Ishikawa (cell line): ENCODE results near the gene SNORC.

Source experiments
- CEBPB ChIP-seq: IDR thresholded peaks from 2 replicates; pipeline ENCODE4 v1.6.1; 2012
- CREB1 ChIP-seq: IDR thresholded peaks from 2 replicates; pipeline ENCODE4 v1.6.1; 2012; ENCODE audit warnings: low read depth
- EGR1 ChIP-seq: IDR thresholded peaks from 2 replicates; pipeline ENCODE4 v1.6.1; 2012
- EP300 ChIP-seq: IDR thresholded peaks from 2 replicates; pipeline ENCODE4 v1.6.1; 2012; ENCODE audit warnings: borderline replicate concordance
- FOXM1 ChIP-seq: IDR thresholded peaks from 2 replicates; pipeline ENCODE4 v1.6.1; 2012; ENCODE audit warnings: low read depth, borderline replicate concordance
- MAX ChIP-seq: IDR thresholded peaks from 2 replicates; pipeline ENCODE4 v1.6.1; 2012
- NFIC ChIP-seq: IDR thresholded peaks from 2 replicates; pipeline ENCODE4 v1.6.1; 2012
- RAD21 ChIP-seq: IDR thresholded peaks from 2 replicates; pipeline ENCODE4 v1.6.1; 2012; ENCODE audit warnings: low read depth
- REST ChIP-seq: IDR thresholded peaks from 2 replicates; pipeline ENCODE4 v1.6.1; 2012; ENCODE audit warnings: low read depth, mild to moderate bottlenecking
- TAF1 ChIP-seq: IDR thresholded peaks from 2 replicates; pipeline ENCODE4 v1.6.1; 2012; ENCODE audit warnings: low read depth, mild to moderate bottlenecking
- TCF12 ChIP-seq: IDR thresholded peaks from 2 replicates; pipeline ENCODE4 v1.6.1; 2012; ENCODE audit warnings: low read depth
- TEAD4 ChIP-seq: IDR thresholded peaks from 2 replicates; pipeline ENCODE4 v1.6.1; 2012
- USF1 ChIP-seq: IDR thresholded peaks from 2 replicates; pipeline ENCODE4 v1.6.1; 2012
- YY1 ChIP-seq: IDR thresholded peaks from 2 replicates; pipeline ENCODE4 v1.6.1; 2012; ENCODE audit warnings: low read depth
- ZBTB7A ChIP-seq: IDR thresholded peaks from 2 replicates; pipeline ENCODE4 v1.6.1; 2012; ENCODE audit warnings: low read depth

SNORC gene

GRCh38 chr2:232920760-232921159, 50.7 kb downstream of the SNORC start:
- TF ChIP-seq TAF1: no peak
- TF ChIP-seq YY1: no peak
- TF ChIP-seq TCF12: no peak
- no peak for TF ChIP-seq CREB1
- TF ChIP-seq MAX: no peak
- no peak for TF ChIP-seq REST
- no peak for TF ChIP-seq TEAD4
- TF ChIP-seq USF1: no peak
- no peak for TF ChIP-seq NFIC
- TF ChIP-seq ZBTB7A: no peak
- no peak for TF ChIP-seq RAD21
- TF ChIP-seq CEBPB: no peak
- no peak for TF ChIP-seq FOXM1
- no peak for TF ChIP-seq EGR1
- no peak for TF ChIP-seq EP300

- TF ChIP-seq NFIC (no peak), TAF1 (no peak), EGR1 (no peak), EP300 (no peak)
Observed at GRCh38 chr2:232924433-232924832, 54.4 kb downstream of the SNORC start.

GRCh38 chr2:232925153-232925820, 55.2 kb downstream of the SNORC start:
- TF ChIP-seq TCF12 (no peak), CEBPB (no peak), TAF1 (no peak), TEAD4 (no peak), EGR1 (no peak), REST (no peak)

GRCh38 chr2:232925821-232926156, 55.7 kb downstream of the SNORC start:
- TF ChIP-seq TAF1: no peak
- no peak for TF ChIP-seq TCF12
- no peak for TF ChIP-seq NFIC
- TF ChIP-seq ZBTB7A: no peak
- no peak for TF ChIP-seq EP300
- no peak for TF ChIP-seq TEAD4
- no peak for TF ChIP-seq CEBPB
- TF ChIP-seq FOXM1: no peak
- no peak for TF ChIP-seq EGR1
- TF ChIP-seq YY1: no peak
- no peak for TF ChIP-seq CREB1
- no peak for TF ChIP-seq RAD21
- no peak for TF ChIP-seq MAX
- no peak for TF ChIP-seq REST

- TF ChIP-seq REST (no peak), EP300 (no peak), RAD21 (no peak), FOXM1 (no peak), USF1 (no peak), TAF1 (no peak)
Observed at GRCh38 chr2:232926431-232926939, 56.4 kb downstream of the SNORC start.
